ENCODE results near the gene SNRPD3. TPM values are rescaled to one million over a fixed set of nuclear protein-coding genes. Genes with fewer than 3 reads are reported as not detected.

Gene SNRPD3
- total RNA-seq, 1 donor from 2014 or later, result 147 TPM

DNA sequence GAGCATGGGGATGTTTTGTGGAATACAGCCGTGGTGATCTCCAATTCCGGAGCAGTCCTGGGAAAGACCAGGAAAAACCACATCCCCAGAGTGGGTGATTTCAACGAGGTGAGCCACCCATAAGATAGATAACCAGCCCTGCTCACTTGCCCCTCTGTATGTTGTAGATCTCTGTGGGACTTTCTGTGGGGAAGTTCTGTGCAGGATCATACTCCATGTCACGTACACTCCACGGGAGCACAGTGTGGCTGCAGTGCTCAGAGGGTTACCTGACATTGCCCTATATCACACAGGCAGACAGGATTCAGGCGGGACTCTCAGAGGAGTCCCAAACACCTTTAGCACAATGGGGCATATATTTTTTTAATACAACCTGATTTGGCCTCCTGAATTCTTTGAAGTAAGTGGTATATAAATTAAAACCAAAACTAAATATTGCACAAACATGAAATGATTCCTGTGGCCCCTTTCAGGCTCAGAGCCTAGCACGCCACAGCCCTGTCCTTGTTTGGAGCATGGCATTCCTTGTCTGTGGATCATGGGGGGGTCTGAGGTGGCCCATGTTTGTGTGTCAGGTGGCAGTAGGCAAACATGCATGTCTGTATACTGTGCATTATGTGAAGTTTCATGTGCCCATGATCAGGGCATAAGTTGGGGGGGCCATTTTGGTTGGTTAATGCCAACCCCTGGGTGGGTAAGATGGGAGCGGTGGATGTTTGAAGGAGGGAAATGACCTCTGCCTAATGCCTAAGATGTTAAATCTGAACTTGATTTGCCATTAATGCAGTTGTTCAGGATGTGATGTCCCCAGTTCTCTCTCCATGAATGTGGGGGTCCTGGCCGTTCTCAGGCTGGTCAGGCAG is 42.2 kb upstream of the SNRPD3 start:
- no peak for DNase-seq (ENCODE audit: low read depth)
- FAIRE-seq, result peak; percentile 40
- TF ChIP-seq, protein P1, sequence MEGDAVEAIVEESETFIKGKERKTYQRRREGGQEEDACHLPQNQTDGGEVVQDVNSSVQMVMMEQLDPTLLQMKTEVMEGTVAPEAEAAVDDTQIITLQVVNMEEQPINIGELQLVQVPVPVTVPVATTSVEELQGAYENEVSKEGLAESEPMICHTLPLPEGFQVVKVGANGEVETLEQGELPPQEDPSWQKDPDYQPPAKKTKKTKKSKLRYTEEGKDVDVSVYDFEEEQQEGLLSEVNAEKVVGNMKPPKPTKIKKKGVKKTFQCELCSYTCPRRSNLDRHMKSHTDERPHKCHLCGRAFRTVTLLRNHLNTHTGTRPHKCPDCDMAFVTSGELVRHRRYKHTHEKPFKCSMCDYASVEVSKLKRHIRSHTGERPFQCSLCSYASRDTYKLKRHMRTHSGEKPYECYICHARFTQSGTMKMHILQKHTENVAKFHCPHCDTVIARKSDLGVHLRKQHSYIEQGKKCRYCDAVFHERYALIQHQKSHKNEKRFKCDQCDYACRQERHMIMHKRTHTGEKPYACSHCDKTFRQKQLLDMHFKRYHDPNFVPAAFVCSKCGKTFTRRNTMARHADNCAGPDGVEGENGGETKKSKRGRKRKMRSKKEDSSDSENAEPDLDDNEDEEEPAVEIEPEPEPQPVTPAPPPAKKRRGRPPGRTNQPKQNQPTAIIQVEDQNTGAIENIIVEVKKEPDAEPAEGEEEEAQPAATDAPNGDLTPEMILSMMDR (IDR thresholded peaks at IDR 0.05; ENCODE audit: insufficient read depth, low read length, severe bottlenecking), result no peak
- no peak overlapping the region for H3K4me3 ChIP-seq (ENCODE audit: low read depth, low read length)
- H3K36me3 ChIP-seq (ENCODE audit: control insufficient read depth, insufficient read depth, low read length), result no peaks in the 10 kb centered on the region
- H3K27me3 ChIP-seq (ENCODE audit: control insufficient read depth, insufficient read depth, low read length), result peaks cover 11% of the 10 kb centered on the region

DNA sequence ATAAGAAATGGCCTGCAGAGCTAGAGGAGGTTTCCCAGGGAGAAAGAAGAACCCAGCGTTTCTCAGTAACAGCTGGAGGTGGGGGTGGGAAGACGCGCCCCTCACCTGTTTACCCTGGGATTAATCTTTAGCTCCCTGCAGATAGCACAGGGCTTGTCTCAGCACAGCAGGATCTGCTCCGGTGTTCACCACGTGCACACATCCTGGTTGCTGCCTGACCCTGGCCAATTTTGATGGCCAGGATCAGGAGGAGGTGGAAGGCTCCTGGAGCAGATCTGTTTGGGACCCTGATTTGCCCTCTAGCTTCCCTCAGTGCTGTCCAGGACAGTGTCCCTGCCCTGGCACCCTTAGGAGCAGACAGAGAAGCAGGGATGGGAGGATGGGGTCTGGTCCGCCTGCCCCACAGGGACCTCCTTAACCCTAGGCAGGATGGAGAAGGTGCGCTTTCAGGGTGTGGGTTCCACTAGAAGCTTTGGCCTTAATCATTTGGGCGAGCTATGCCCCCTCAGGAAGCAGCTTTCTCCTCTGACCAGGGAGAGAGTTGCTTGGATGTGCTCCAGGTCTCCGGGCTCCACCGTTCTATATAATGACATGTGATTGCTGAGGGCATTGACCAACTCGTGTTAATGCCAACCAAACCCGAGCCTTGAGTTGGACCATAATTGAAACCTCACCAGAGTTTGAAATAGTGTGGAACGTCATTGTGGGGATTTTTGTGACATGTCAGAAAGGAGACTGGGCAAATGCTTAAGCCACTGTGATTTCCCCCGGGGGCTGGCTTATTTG is 41.4 kb upstream of the SNRPD3 start:
- no peaks in the 10 kb centered on the region for H3K36me3 ChIP-seq (ENCODE audit: control insufficient read depth, insufficient read depth, low read length)
- FAIRE-seq (no peak), DNase-seq (ENCODE audit: low read depth) (no peak)
- H3K4me3 ChIP-seq (ENCODE audit: low read depth, low read length), result no peak overlapping the region
- TF ChIP-seq, protein P1 (IDR thresholded peaks at IDR 0.05; ENCODE audit: insufficient read depth, low read length, severe bottlenecking), result no peak
- peaks cover 11% of the 10 kb centered on the region for H3K27me3 ChIP-seq (ENCODE audit: control insufficient read depth, insufficient read depth, low read length)

DNA sequence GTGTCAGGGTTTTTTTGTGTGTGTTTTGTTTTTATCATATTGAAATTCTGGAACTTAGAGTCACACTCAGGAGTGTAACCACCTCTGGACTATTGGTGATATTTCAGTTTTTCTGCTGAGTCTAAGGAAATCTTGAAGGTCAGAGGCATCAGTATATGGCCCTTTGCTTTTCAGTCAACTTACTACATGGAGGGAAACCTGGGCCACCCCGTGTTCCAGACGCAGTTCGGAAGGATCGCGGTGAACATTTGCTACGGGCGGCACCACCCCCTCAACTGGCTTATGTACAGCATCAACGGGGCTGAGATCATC is 40.8 kb upstream of the SNRPD3 start:
- no peaks in the 10 kb centered on the region for H3K36me3 ChIP-seq (ENCODE audit: control insufficient read depth, insufficient read depth, low read length)
- DNase-seq (ENCODE audit: low read depth) (no peak), FAIRE-seq (no peak)
- H3K4me3 ChIP-seq (ENCODE audit: low read depth, low read length), result no peak overlapping the region
- H3K27me3 ChIP-seq (ENCODE audit: control insufficient read depth, insufficient read depth, low read length), result peaks cover 11% of the 10 kb centered on the region
- TF ChIP-seq, protein P1 (IDR thresholded peaks at IDR 0.05; ENCODE audit: insufficient read depth, low read length, severe bottlenecking), result no peak

DNA sequence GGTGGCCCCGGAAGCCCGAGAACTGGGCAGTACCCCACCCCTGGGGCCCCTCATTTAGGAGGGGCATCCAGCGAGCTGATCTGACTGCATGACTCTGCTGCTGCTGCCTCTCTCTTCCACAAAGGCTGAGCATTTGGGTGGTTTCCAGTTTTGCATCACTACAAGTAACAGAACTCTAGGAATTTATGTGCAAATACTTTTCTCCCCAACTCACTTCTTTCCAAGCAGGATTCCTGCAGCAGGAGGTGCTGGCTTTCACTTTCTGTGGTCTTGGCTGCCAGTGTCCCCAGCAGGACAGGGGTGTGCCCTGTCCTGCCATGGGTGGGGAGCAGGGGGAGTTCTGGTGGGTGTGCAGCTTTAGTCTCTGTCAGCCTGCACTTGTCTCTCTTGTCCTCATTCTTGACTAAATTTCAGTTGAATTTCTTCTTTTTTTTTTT is 39.5 kb upstream of the SNRPD3 start:
- DNase-seq (ENCODE audit: low read depth), result peak; percentile 52
- H3K27me3 ChIP-seq (ENCODE audit: control insufficient read depth, insufficient read depth, low read length), result peaks cover 11% of the 10 kb centered on the region
- no peaks in the 10 kb centered on the region for H3K36me3 ChIP-seq (ENCODE audit: control insufficient read depth, insufficient read depth, low read length)
- H3K4me3 ChIP-seq (ENCODE audit: low read depth, low read length), result no peak overlapping the region
- TF ChIP-seq, protein P1 (IDR thresholded peaks at IDR 0.05; ENCODE audit: insufficient read depth, low read length, severe bottlenecking), result no peak
- FAIRE-seq, result no peak

DNA sequence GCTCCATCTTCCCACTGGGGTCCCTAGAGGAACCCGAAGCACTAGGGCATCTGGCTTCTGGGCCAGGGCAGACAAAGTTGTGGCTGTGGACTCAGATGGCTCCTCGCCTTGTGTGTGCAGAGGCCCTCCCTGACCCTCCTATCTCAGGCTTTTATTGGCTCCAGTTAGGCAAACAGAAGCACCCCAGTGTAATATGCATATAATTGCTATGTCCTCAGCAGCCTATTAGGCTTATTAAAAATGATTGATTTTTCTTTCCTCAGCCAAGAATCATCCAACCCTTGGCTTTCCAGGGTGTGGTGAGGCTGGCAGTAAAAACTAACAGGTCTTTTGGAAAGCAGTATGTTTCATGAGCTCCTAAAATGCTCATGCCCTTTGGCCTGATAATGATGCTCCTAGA is 38.4 kb upstream of the SNRPD3 start:
- H3K27me3 ChIP-seq (ENCODE audit: control insufficient read depth, insufficient read depth, low read length), result peaks cover 9% of the 10 kb centered on the region
- FAIRE-seq (no peak), DNase-seq (ENCODE audit: low read depth) (no peak)
- no peaks in the 10 kb centered on the region for H3K36me3 ChIP-seq (ENCODE audit: control insufficient read depth, insufficient read depth, low read length)
- no peak overlapping the region for H3K4me3 ChIP-seq (ENCODE audit: low read depth, low read length)
- TF ChIP-seq, protein P1 (IDR thresholded peaks at IDR 0.05; ENCODE audit: insufficient read depth, low read length, severe bottlenecking), result no peak
